Measurements from ENCODE around the gene SLC19A3.

SLC19A3 gene

GRCh38 chr2:227713291-227713690, 4.5 kb downstream of the SLC19A3 start:
- H3K79me2 ChIP-seq (ENCODE audit: insufficient read depth, low read length): no peaks in the 10 kb centered on the region
- no peak overlapping the region for H2AFZ ChIP-seq (ENCODE audit: low read length)
- no peak overlapping the region for H3K27ac ChIP-seq (ENCODE audit: low read depth, low read length, poor library complexity, severe bottlenecking)
- H3K4me3 ChIP-seq (ENCODE audit: low read depth, low read length, poor library complexity, severe bottlenecking): no peak overlapping the region
- H3K36me3 ChIP-seq (ENCODE audit: insufficient read depth, low read length): no peaks in the 10 kb centered on the region
- no peak overlapping the region for H3K9ac ChIP-seq (ENCODE audit: low read length)
- no peaks in the 10 kb centered on the region for H3F3A ChIP-seq (ENCODE audit: insufficient read depth, low read length)
- no peaks in the 10 kb centered on the region for H3K9me3 ChIP-seq (ENCODE audit: low read length)
- TF ChIP-seq CTCF (IDR thresholded peaks at IDR 0.05; ENCODE audit: low read length): no peak
- TF ChIP-seq EZH2 (IDR thresholded peaks at IDR 0.05; ENCODE audit: borderline replicate concordance, low read length): no peak
- H3K9me2 ChIP-seq (ENCODE audit: low read depth, low read length): no peaks in the 10 kb centered on the region
- H3K4me2 ChIP-seq (ENCODE audit: low read length): no peak overlapping the region
- no peaks in the 10 kb centered on the region for H4K20me1 ChIP-seq (ENCODE audit: insufficient read depth, low read length)
- no peaks in the 10 kb centered on the region for H3K4me1 ChIP-seq (ENCODE audit: insufficient read depth, low read length, severe bottlenecking)
- H3K27me3 ChIP-seq (ENCODE audit: insufficient read depth, low read length): peaks cover 3% of the 10 kb centered on the region; the same call in 1 of the 2 replicates

GRCh38 chr2:227710986-227711385, 6.8 kb downstream of the SLC19A3 start:
- no peak for TF ChIP-seq CTCF (IDR thresholded peaks at IDR 0.05; ENCODE audit: low read length)
- TF ChIP-seq EZH2 (IDR thresholded peaks at IDR 0.05; ENCODE audit: borderline replicate concordance, low read length): no peak
- H3K9me2 ChIP-seq (ENCODE audit: low read depth, low read length): no peaks in the 10 kb centered on the region
- H3K36me3 ChIP-seq (ENCODE audit: insufficient read depth, low read length): no peaks in the 10 kb centered on the region
- H3K79me2 ChIP-seq (ENCODE audit: insufficient read depth, low read length): no peaks in the 10 kb centered on the region
- no peak overlapping the region for H3K4me3 ChIP-seq (ENCODE audit: low read depth, low read length, poor library complexity, severe bottlenecking)
- H3F3A ChIP-seq (ENCODE audit: insufficient read depth, low read length): no peaks in the 10 kb centered on the region
- H3K4me2 ChIP-seq (ENCODE audit: low read length): no peak overlapping the region
- no peaks in the 10 kb centered on the region for H3K27me3 ChIP-seq (ENCODE audit: insufficient read depth, low read length)
- no peaks in the 10 kb centered on the region for H3K4me1 ChIP-seq (ENCODE audit: insufficient read depth, low read length, severe bottlenecking)
- H4K20me1 ChIP-seq (ENCODE audit: insufficient read depth, low read length): no peaks in the 10 kb centered on the region
- no peak overlapping the region for H2AFZ ChIP-seq (ENCODE audit: low read length)
- H3K9ac ChIP-seq (ENCODE audit: low read length): no peak overlapping the region
- no peaks in the 10 kb centered on the region for H3K9me3 ChIP-seq (ENCODE audit: low read length)
- H3K27ac ChIP-seq (ENCODE audit: low read depth, low read length, poor library complexity, severe bottlenecking): no peak overlapping the region

GRCh38 chr2:227707390-227707789, 10.4 kb downstream of the SLC19A3 start:
- Histone ChIP-seq H3K27me3 (ENCODE audit: insufficient read depth, low read length) (no peaks in the 10 kb centered on the region), H3K9me3 (ENCODE audit: low read length) (no peaks in the 10 kb centered on the region), H3K36me3 (ENCODE audit: insufficient read depth, low read length) (no peaks in the 10 kb centered on the region), H3K4me1 (ENCODE audit: insufficient read depth, low read length, severe bottlenecking) (no peaks in the 10 kb centered on the region), H3K27ac (ENCODE audit: low read depth, low read length, poor library complexity, severe bottlenecking) (no peak overlapping the region), H2AFZ (ENCODE audit: low read length) (no peak overlapping the region), H3K79me2 (ENCODE audit: insufficient read depth, low read length) (no peaks in the 10 kb centered on the region), H3K4me2 (ENCODE audit: low read length) (no peak overlapping the region), H3F3A (ENCODE audit: insufficient read depth, low read length) (no peaks in the 10 kb centered on the region), H3K9me2 (ENCODE audit: low read depth, low read length) (no peaks in the 10 kb centered on the region), H3K4me3 (ENCODE audit: low read depth, low read length, poor library complexity, severe bottlenecking) (no peak overlapping the region), H3K9ac (ENCODE audit: low read length) (no peak overlapping the region), H4K20me1 (ENCODE audit: insufficient read depth, low read length) (no peaks in the 10 kb centered on the region)
- TF ChIP-seq CTCF (IDR thresholded peaks at IDR 0.05; ENCODE audit: low read length): no peak
- no peak for TF ChIP-seq EZH2 (IDR thresholded peaks at IDR 0.05; ENCODE audit: borderline replicate concordance, low read length)

Data from OCI-LY1 (cell line).